NCI-H2196 (cell line): ENCODE data around the gene CREBRF.
"Not testable (repeated sequence)": the region's sequence is repeated elsewhere in the genome, so short reads cannot be mapped to it uniquely, and the experiment has no call there.

Experiments
- DNase-seq: peaks from one replicate; lab custom pipeline; 2025; ENCODE audit not compliant: unreplicated experiment; lab: John Stamatoyannopoulos, UW

Gene CREBRF

GRCh38 chr5:173075970-173076369 lies 19.8 kb downstream of the CREBRF start:
- no peak for DNase-seq

- DNase-seq: not testable (repeated sequence)
Measured at GRCh38 chr5:173076471-173076870, 20.3 kb downstream of the CREBRF start.

- DNase-seq: no peak
Measured at GRCh38 chr5:173078878-173079277, 22.7 kb downstream of the CREBRF start.

- DNase-seq: no peak
Measured at GRCh38 chr5:173089581-173089980, 33.4 kb downstream of the CREBRF start.

- no peak for DNase-seq
Measured at GRCh38 chr5:173090639-173091038, 34.5 kb downstream of the CREBRF start.

GRCh38 chr5:173091981-173092380 lies 35.8 kb downstream of the CREBRF start:
- no peak for DNase-seq

GRCh38 chr5:173093606-173094005 lies 37.5 kb downstream of the CREBRF start:
- DNase-seq: no peak

- peak; percentile 29 for DNase-seq
Measured at GRCh38 chr5:173094012-173094661, 38.0 kb downstream of the CREBRF start.

- no peak for DNase-seq
Measured at GRCh38 chr5:173098787-173099186, 42.6 kb downstream of the CREBRF start.

- no peak for DNase-seq
Measured at GRCh38 chr5:173099461-173099860, 43.3 kb downstream of the CREBRF start.

- no peak for DNase-seq
Measured at GRCh38 chr5:173101245-173101644, 45.1 kb downstream of the CREBRF start.

GRCh38 chr5:173103411-173103810 lies 47.3 kb downstream of the CREBRF start:
- DNase-seq: no peak

GRCh38 chr5:173108914-173109313 lies 52.8 kb downstream of the CREBRF start:
- DNase-seq: no peak

GRCh38 chr5:173114536-173114935 lies 58.4 kb downstream of the CREBRF start:
- no peak for DNase-seq

- no peak for DNase-seq
Measured at GRCh38 chr5:173119719-173120118, 63.6 kb downstream of the CREBRF start.

GRCh38 chr5:173123416-173123815 lies 67.3 kb downstream of the CREBRF start:
- no peak for DNase-seq

- not testable (repeated sequence) for DNase-seq
Measured at GRCh38 chr5:173132166-173132565, 76.0 kb downstream of the CREBRF start.

GRCh38 chr5:173138707-173139106 lies 82.6 kb downstream of the CREBRF start:
- DNase-seq: no peak

- no peak for DNase-seq
Measured at GRCh38 chr5:173139631-173140030, 83.5 kb downstream of the CREBRF start.

- no peak for DNase-seq
Measured at GRCh38 chr5:173140769-173141168, 84.6 kb downstream of the CREBRF start.

GRCh38 chr5:173143567-173143966 lies 87.4 kb downstream of the CREBRF start:
- DNase-seq: no peak

GRCh38 chr5:173144200-173145176 lies 88.3 kb downstream of the CREBRF start, which contains the start of gene BNIP1:
Gene BNIP1, plus strand, starts transcription at chr5:173144531. Its CDS starts 15 bp downstream, at chr5:173144546.
- DNase-seq: peak; percentile 96
